Measurements from ENCODE around the gene VKORC1L1. TPM values are rescaled to one million over a fixed set of nuclear protein-coding genes. Genes with fewer than 3 reads are reported as not detected.

VKORC1L1 gene
- total and polyA plus RNA-seq, 4 donors, result 9.8 to 14.6 (median 11.7) TPM

DNA sequence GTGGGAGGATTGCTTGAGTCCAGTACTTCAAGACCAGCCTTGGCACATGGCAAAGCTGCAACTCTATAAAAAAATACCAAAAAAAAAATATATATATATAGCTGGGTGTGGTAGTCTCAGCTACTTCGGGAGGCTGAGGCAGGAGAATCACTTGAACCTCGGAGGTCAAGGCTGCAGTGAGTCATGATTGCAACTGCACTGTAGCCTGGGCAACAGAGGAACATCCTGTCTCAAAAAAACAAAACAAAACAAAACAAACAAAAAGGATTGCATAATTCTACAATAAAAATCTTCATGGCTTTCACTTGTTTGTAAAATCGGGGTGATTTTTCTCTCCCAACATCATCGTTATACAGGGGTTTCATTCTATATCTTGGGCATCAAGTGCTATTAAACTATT is 74.0 kb downstream of the VKORC1L1 start:
- peaks cover 2 to 9% (median 4%) of the 10 kb centered on the region in 4 donors for H3K4me1 ChIP-seq (ENCODE audit: control insufficient read depth in 4 of 4, insufficient read depth in 4 of 4, low read length in 3 of 4)
- 33% methylated on average over 4 of the region's 4 CpGs for WGBS
- H3K4me3 ChIP-seq (ENCODE audit: low read depth in 1 of 3, low read length in 3 of 3), result no peak overlapping the region
- no peak overlapping the region for H3K9ac ChIP-seq (ENCODE audit: low read depth in 1 of 2, low read length in 2 of 2)
- peak in 1 of 2 donors; percentile 22 for TF ChIP-seq RAD21 (IDR thresholded peaks at IDR 0.05)
- no peak for TF ChIP-seq EGR1 (IDR thresholded peaks at IDR 0.05; ENCODE audit: low read depth in 2 of 2)
- TF ChIP-seq GABPA (IDR thresholded peaks at IDR 0.05 in 1 of 2, conservative IDR thresholded peaks at IDR 0.05 in 1 of 2), result no peak
- no peak for TF ChIP-seq FOXA1 (IDR thresholded peaks at IDR 0.05)
- TF ChIP-seq MAX (IDR thresholded peaks at IDR 0.05), result no peak
- TF ChIP-seq YY1 (IDR thresholded peaks at IDR 0.05), result no peak
- peak; percentile 64 for TF ChIP-seq NR2F2 (IDR thresholded peaks at IDR 0.05)
- TF ChIP-seq HNF4G (IDR thresholded peaks at IDR 0.05), result no peak
- TF ChIP-seq, protein P1, sequence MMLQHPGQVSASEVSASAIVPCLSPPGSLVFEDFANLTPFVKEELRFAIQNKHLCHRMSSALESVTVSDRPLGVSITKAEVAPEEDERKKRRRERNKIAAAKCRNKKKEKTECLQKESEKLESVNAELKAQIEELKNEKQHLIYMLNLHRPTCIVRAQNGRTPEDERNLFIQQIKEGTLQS (IDR thresholded peaks at IDR 0.05), result peak; percentile 97
- TF ChIP-seq HNF4A (conservative IDR thresholded peaks at IDR 0.05), result peak; percentile 47 to 67
- TF ChIP-seq SP1 (IDR thresholded peaks at IDR 0.05), result peak; percentile 44
- no peak for TF ChIP-seq TAF1 (conservative IDR thresholded peaks at IDR 0.05)
- TF ChIP-seq JUND (IDR thresholded peaks at IDR 0.05), result peak; percentile 94 to 98
- peak; percentile 58 to 59 for TF ChIP-seq RXRA (IDR thresholded peaks at IDR 0.05)
- TF ChIP-seq ZBTB33 (IDR thresholded peaks at IDR 0.05), result no peak
- H3K9me3 ChIP-seq (ENCODE audit: control insufficient read depth in 4 of 4, low read length in 3 of 4), result no peaks in the 10 kb centered on the region
- DNase-seq (ENCODE audit: low spot score), result no peak
- H3K27ac ChIP-seq (ENCODE audit: low read depth in 1 of 2, low read length in 2 of 2), result peak overlapping the region in 1 of 2 donors; percentile 51
- H3K36me3 ChIP-seq (ENCODE audit: control insufficient read depth in 4 of 4, insufficient read depth in 3 of 4, low read depth in 1 of 4, low read length in 3 of 4), result no peaks in the 10 kb centered on the region
- no peaks in the 10 kb centered on the region for H3K27me3 ChIP-seq (ENCODE audit: control insufficient read depth in 4 of 4, insufficient read depth in 4 of 4, low read length in 3 of 4)

GRCh38 chr7:65951837-65952578 is 79.1 kb downstream of the VKORC1L1 start:
- no peaks in the 10 kb centered on the region for H3K9me3 ChIP-seq (ENCODE audit: control insufficient read depth in 4 of 4, low read length in 3 of 4)
- peaks cover 11 to 48% (median 41%) of the 10 kb centered on the region in 4 donors for H3K4me1 ChIP-seq (ENCODE audit: control insufficient read depth in 4 of 4, insufficient read depth in 4 of 4, low read length in 3 of 4)
- TF ChIP-seq HNF4G (IDR thresholded peaks at IDR 0.05) (no peak), REST (IDR thresholded peaks at IDR 0.05) (peak; percentile 7), MAX (IDR thresholded peaks at IDR 0.05) (peak; percentile 42), RXRA (IDR thresholded peaks at IDR 0.05) (peak; percentile 39 to 62), EGR1 (IDR thresholded peaks at IDR 0.05; ENCODE audit: low read depth in 2 of 2) (no peak), JUND (IDR thresholded peaks at IDR 0.05) (peak; percentile 51 to 60), TAF1 (conservative IDR thresholded peaks at IDR 0.05) (no peak), RAD21 (IDR thresholded peaks at IDR 0.05) (peak; percentile 15 to 49), ZBTB33 (IDR thresholded peaks at IDR 0.05) (peak; percentile 42), NR2F2 (IDR thresholded peaks at IDR 0.05) (no peak), GABPA (IDR thresholded peaks at IDR 0.05 in 1 of 2, conservative IDR thresholded peaks at IDR 0.05 in 1 of 2) (no peak), FOXA1 (IDR thresholded peaks at IDR 0.05) (peak; percentile 54), SP1 (IDR thresholded peaks at IDR 0.05) (peak; percentile 49), HNF4A (conservative IDR thresholded peaks at IDR 0.05) (peak; percentile 26 to 48), YY1 (IDR thresholded peaks at IDR 0.05) (peak; percentile 45), FOXA2 (IDR thresholded peaks at IDR 0.05) (peak; percentile 76)
- TF ChIP-seq, protein P2, sequence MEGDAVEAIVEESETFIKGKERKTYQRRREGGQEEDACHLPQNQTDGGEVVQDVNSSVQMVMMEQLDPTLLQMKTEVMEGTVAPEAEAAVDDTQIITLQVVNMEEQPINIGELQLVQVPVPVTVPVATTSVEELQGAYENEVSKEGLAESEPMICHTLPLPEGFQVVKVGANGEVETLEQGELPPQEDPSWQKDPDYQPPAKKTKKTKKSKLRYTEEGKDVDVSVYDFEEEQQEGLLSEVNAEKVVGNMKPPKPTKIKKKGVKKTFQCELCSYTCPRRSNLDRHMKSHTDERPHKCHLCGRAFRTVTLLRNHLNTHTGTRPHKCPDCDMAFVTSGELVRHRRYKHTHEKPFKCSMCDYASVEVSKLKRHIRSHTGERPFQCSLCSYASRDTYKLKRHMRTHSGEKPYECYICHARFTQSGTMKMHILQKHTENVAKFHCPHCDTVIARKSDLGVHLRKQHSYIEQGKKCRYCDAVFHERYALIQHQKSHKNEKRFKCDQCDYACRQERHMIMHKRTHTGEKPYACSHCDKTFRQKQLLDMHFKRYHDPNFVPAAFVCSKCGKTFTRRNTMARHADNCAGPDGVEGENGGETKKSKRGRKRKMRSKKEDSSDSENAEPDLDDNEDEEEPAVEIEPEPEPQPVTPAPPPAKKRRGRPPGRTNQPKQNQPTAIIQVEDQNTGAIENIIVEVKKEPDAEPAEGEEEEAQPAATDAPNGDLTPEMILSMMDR (IDR thresholded peaks at IDR 0.05; ENCODE audit: low read depth, low read length, missing input control), result no peak
- TF ChIP-seq, protein P1 (IDR thresholded peaks at IDR 0.05), result peak; percentile 53
- H3K27ac ChIP-seq (ENCODE audit: low read depth in 1 of 2, low read length in 2 of 2), result peak overlapping the region; percentile 88 to 97
- no peak for DNase-seq (ENCODE audit: low spot score)
- no peak overlapping the region for H3K4me3 ChIP-seq (ENCODE audit: low read depth in 1 of 3, low read length in 3 of 3)
- H3K9ac ChIP-seq (ENCODE audit: low read depth in 1 of 2, low read length in 2 of 2), result peak overlapping the region in 1 of 2 donors; percentile 6
- 43% methylated on average over 9 of the region's 9 CpGs for WGBS
- no peaks in the 10 kb centered on the region for H3K36me3 ChIP-seq (ENCODE audit: control insufficient read depth in 4 of 4, insufficient read depth in 3 of 4, low read depth in 1 of 4, low read length in 3 of 4)
- H3K27me3 ChIP-seq (ENCODE audit: control insufficient read depth in 4 of 4, insufficient read depth in 4 of 4, low read length in 3 of 4), result no peaks in the 10 kb centered on the region
